ENCODE results near the gene OR2J2. TPM values are rescaled to one million over a fixed set of nuclear protein-coding genes. Genes with fewer than 3 reads are reported as not detected.
"Not testable (repeated sequence)": the region's sequence is repeated elsewhere in the genome, so short reads cannot be mapped to it uniquely, and the experiment has no call there.

Gene OR2J2
- total RNA-seq, 1 experiment from 2014 or later: not detected

- no peak for TF ChIP-seq ATF6 (CRISPR knock-in tag; IDR thresholded peaks at IDR 0.05)
- TF ChIP-seq ZNF416 (CRISPR knock-in tag; IDR thresholded peaks at IDR 0.05): no peak
Measured at GRCh38 chr6:29183594-29183993, 12.9 kb downstream of the OR2J2 start (continued).

- H3K9me3 Mint-ChIP-seq: peaks cover 59% of the 10 kb centered on the region
- H3K27me3 Mint-ChIP-seq (ENCODE audit: low read depth); POLR2A ChIA-PET; H3K27ac Mint-ChIP-seq; H3K4me1 Mint-ChIP-seq; DNase-seq (ENCODE audit: low spot score); H3K4me3 Mint-ChIP-seq; ATAC-seq; CTCF ChIA-PET: not testable (repeated sequence)
- peaks cover 28% of the 10 kb centered on the region for H3K36me3 Mint-ChIP-seq
Measured at GRCh38 chr6:29188659-29189058, 18.0 kb downstream of the OR2J2 start.

GRCh38 chr6:29200767-29201662 lies 30.3 kb downstream of the OR2J2 start:
- peaks cover 8% of the 10 kb centered on the region for H3K9me3 Mint-ChIP-seq
- DNase-seq (ENCODE audit: low spot score) (no peak), ATAC-seq (no peak)
- no peak overlapping the region for H3K27ac Mint-ChIP-seq
- H3K27me3 Mint-ChIP-seq (ENCODE audit: low read depth): peaks cover 2% of the 10 kb centered on the region
- peaks cover 5% of the 10 kb centered on the region for H3K36me3 Mint-ChIP-seq
- H3K4me3 Mint-ChIP-seq: no peak overlapping the region
- no peak for TF ChIP-seq SMAD4 (CRISPR knock-in tag; IDR thresholded peaks at IDR 0.05)
- ChIA-PET POLR2A (no interaction called here), CTCF (no interaction called here)
- no peaks in the 10 kb centered on the region for H3K4me1 Mint-ChIP-seq

GRCh38 chr6:29201966-29202365 lies 31.3 kb downstream of the OR2J2 start:
- Mint-ChIP-seq H3K9me3 (peaks cover 8% of the 10 kb centered on the region), H3K4me1 (no peaks in the 10 kb centered on the region), H3K27ac (no peak overlapping the region), H3K4me3 (no peak overlapping the region), H3K36me3 (peaks cover 5% of the 10 kb centered on the region), H3K27me3 (ENCODE audit: low read depth) (peaks cover 2% of the 10 kb centered on the region)
- DNase-seq (ENCODE audit: low spot score): no peak
- POLR2A ChIA-PET: no interaction called here
- no peak for ATAC-seq
- CTCF ChIA-PET: no interaction called here
- TF ChIP-seq USF2 (CRISPR knock-in tag; IDR thresholded peaks at IDR 0.05) (no peak), HMGXB4 (CRISPR knock-in tag; IDR thresholded peaks at IDR 0.05) (no peak), MLX (CRISPR knock-in tag; IDR thresholded peaks at IDR 0.05) (no peak), ZNF219 (CRISPR knock-in tag; IDR thresholded peaks at IDR 0.05; ENCODE audit: borderline replicate concordance) (no peak), ATF2 (CRISPR knock-in tag; IDR thresholded peaks at IDR 0.05; ENCODE audit: borderline replicate concordance, low read depth) (no peak), TEAD1 (CRISPR knock-in tag; IDR thresholded peaks at IDR 0.05) (no peak), CBFB (CRISPR knock-in tag; IDR thresholded peaks at IDR 0.05; ENCODE audit: low read depth) (no peak), IRF1 (CRISPR knock-in tag; IDR thresholded peaks at IDR 0.05) (no peak), NR1H2 (CRISPR knock-in tag; IDR thresholded peaks at IDR 0.05) (no peak), ZNF232 (CRISPR knock-in tag; IDR thresholded peaks at IDR 0.05) (no peak), ETV6 (CRISPR knock-in tag; IDR thresholded peaks at IDR 0.05) (no peak), ZNF416 (CRISPR knock-in tag; IDR thresholded peaks at IDR 0.05) (no peak), ZNF512 (CRISPR knock-in tag; IDR thresholded peaks at IDR 0.05; ENCODE audit: borderline replicate concordance) (no peak), JAZF1 (CRISPR knock-in tag; IDR thresholded peaks at IDR 0.05) (no peak), E2F1 (CRISPR knock-in tag; IDR thresholded peaks at IDR 0.05) (no peak)

All from WTC11 (cell line).